ENCODE results near the gene SCGB1A1.

- no peak for TF ChIP-seq CTCF (IDR thresholded peaks at IDR 0.05; ENCODE audit: insufficient read depth, low read length)
- TF ChIP-seq POLR2AphosphoS5 (IDR thresholded peaks at IDR 0.05; ENCODE audit: low read depth) = no peak
Measured at GRCh38 chr11:62399172-62399877, 19.5 kb upstream of the SCGB1A1 start.
